NCI-H128 (cell line): Measurements from ENCODE around the gene MSI2.

Experiments used
- DNase-seq: peaks from one replicate; lab custom pipeline; 2025; ENCODE audit not compliant: unreplicated experiment; lab: John Stamatoyannopoulos, UW

Gene MSI2

GRCh38 chr17:57724729-57725125 lies 468.4 kb downstream of the MSI2 start:
- no peak for DNase-seq

DNA sequence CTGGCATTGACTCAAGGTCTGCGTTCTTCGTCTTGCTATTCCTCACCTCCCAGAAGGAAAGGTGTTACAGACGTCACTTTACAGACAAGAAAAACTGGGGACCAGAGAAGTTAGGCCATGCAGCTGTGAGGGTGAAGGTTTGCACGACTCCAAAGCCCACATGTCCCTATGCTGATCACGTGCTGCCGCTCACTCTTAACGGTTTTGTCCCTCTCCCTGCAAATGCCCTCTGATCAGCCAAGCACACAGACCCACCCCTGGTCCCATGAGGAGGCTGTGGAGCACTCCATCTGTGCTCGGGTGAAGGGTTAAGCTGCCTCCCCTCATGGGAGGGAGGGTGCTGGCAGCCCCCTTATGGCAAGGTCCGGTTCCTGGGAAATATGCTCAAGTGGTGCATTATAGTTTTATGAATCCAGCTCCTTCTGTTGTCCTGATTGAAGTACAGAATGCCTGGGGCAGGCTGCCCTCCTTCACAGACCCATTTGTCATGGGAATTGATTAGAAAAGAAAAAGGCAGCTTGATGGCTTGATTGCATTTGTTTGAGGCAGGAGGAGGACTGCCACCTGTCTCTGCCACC lies 470.0 kb downstream of the MSI2 start:
- DNase-seq = no peak

GRCh38 chr17:57726838-57727237 lies 470.5 kb downstream of the MSI2 start:
- DNase-seq = no peak

DNA sequence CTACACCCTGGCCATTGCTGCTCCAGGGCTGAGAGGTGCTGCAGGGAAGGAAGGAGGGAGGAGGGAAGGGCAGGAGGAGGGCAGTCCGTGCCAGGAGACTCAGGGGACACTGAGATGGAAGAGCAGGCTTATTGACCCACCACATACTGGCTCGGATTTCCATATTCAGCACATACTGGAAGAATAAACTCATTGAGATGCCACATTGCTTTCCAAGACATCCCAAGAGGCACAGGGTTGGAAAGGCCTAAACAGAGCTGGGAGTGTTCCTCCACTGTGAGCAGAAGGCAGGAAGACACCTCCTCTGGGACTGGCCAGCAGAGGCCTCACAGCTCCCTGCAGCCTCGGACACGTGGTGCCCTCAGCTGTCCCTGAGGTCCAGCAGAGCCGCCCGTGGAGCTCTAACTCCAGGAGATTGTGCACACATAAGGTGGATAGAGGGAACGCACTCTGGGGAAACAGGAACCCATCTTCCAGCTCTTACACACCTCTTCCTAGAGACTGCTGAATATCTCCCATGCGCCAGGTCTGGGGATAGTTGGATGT lies 471.4 kb downstream of the MSI2 start:
- no peak for DNase-seq

GRCh38 chr17:57730026-57730701 lies 473.8 kb downstream of the MSI2 start:
- no peak for DNase-seq

GRCh38 chr17:57732062-57732461 lies 475.7 kb downstream of the MSI2 start:
- no peak for DNase-seq

DNA sequence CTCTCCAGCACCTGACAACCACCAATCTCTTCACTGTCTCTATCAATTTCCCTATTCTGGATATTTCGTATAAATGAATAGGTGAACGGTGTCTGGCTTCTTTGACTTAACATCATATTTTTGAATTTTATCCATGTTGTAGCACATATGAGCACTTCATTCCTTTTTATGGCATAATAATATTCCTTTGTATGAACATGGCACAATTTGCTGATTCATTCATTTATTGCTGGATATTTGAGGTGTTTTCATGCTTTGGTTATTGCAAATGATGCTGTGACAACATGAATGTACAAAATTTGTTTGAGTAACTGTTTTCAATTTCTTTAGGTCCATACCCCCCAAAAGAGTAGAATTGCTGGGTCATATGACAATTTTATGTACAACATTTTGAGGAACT lies 476.8 kb downstream of the MSI2 start:
- no peak for DNase-seq
